ENCODE results near the gene CARMIL3.
A peak's percentile ranks its signal among the peaks of the same experiment; 100 is the strongest.

The CARMIL3 gene

DNA sequence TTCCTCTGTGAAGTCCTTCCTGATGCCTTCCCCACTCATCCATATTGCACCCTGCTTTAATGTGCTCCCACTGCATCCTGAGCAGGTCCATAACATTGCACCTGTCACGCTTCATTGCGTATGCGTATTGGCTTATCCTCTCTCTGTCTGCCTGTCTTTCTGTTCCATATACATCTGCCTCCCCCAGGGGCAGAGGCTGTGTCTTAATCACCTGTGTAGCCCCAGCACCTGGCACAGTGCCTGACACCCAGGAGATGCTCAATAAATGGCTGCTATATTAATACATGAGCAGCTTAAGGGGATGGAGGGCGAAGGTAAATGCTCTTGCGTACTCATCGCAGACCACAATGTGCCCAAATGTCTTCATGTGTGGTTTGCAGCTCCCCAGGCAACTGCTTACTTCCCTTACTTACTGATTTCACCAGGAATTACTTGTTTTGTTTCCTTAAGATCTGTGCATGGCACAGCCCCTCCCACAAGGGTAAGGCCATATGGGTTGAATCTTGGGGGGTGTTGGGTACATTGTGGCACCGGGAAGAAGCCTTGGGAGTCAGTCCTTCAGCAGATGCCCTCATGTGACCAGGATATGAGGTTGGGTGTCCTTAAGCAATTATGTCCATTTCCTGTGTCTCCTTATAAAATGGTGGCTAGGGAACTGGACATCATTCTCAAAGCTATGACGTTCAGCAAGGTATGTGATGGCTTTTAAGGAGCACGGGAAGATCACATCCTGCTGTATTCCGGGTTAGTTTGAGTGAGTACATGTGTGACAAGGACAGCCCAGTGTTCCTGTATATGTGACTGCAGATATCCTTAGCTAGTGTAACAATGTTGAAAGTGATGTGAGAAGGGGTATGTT is 18.7 kb downstream of the CARMIL3 start:
- no peak for DNase-seq (ENCODE audit: low spot score in 2 of 2)
- Mint-ChIP-seq H3K9me3 (no peaks in the 10 kb centered on the region), H3K27ac (ENCODE audit: low read depth) (no peak overlapping the region), H3K36me3 (ENCODE audit: insufficient read depth) (no peaks in the 10 kb centered on the region), H3K4me1 (peaks cover 5% of the 10 kb centered on the region), H3K4me3 (no peak overlapping the region), H3K27me3 (peaks cover 20% of the 10 kb centered on the region)
- ATAC-seq (replicated peaks; ENCODE audit: extremely low read depth, poor library complexity, severe bottlenecking) = no peak

- DNase-seq (ENCODE audit: low spot score in 2 of 2) = no peak
- Mint-ChIP-seq H3K27me3 (peaks cover 20% of the 10 kb centered on the region), H3K36me3 (ENCODE audit: insufficient read depth) (no peaks in the 10 kb centered on the region), H3K27ac (ENCODE audit: low read depth) (no peak within 1 kb of the TSS), H3K9me3 (no peaks in the 10 kb centered on the region), H3K4me1 (peaks cover 5% of the 10 kb centered on the region), H3K4me3 (no peak within 1 kb of the TSS)
- no peak for ATAC-seq (replicated peaks; ENCODE audit: extremely low read depth, poor library complexity, severe bottlenecking)
Measured at GRCh38 chr14:24071144-24071697, 19.4 kb downstream of the CARMIL3 start, which contains the start of gene CPNE6. Gene CPNE6, plus strand, starts transcription at chr14:24071562. Its CDS starts 1,375 bp downstream, at chr14:24072937.

- Mint-ChIP-seq H3K4me1 (peaks cover 5% of the 10 kb centered on the region), H3K4me3 (no peak overlapping the region), H3K36me3 (ENCODE audit: insufficient read depth) (no peaks in the 10 kb centered on the region), H3K27ac (ENCODE audit: low read depth) (no peak overlapping the region), H3K9me3 (no peaks in the 10 kb centered on the region), H3K27me3 (peaks cover 20% of the 10 kb centered on the region)
- ATAC-seq (replicated peaks; ENCODE audit: extremely low read depth, poor library complexity, severe bottlenecking) (no peak), DNase-seq (ENCODE audit: low spot score in 2 of 2) (no peak)
Measured at GRCh38 chr14:24071836-24072430, 20.1 kb downstream of the CARMIL3 start.

DNA sequence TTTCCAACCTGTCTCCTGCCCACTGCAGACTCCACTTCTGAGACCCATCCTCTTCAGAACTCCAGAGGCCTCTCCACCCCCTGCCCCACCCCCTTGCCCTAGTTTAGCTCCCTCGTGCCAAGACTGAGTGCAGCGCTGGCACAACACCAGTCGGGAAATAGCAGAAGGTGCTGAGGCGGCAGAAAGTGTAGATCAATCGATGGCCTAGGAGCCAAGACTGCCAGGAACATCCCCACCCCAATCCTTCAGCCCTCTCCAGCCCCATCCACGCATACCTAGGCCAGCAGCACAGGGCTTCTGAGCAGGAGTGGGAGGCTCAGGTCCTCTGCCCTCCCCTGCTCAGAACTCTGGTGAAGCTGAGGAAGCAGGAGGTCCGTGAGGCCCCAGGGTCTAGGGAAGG is 20.6 kb downstream of the CARMIL3 start:
- H3K4me3 Mint-ChIP-seq = no peak overlapping the region
- DNase-seq (ENCODE audit: low spot score in 2 of 2) (no peak), ATAC-seq (replicated peaks; ENCODE audit: extremely low read depth, poor library complexity, severe bottlenecking) (no peak)
- H3K4me1 Mint-ChIP-seq = peaks cover 5% of the 10 kb centered on the region
- H3K9me3 Mint-ChIP-seq = no peaks in the 10 kb centered on the region
- H3K36me3 Mint-ChIP-seq (ENCODE audit: insufficient read depth) = no peaks in the 10 kb centered on the region
- H3K27me3 Mint-ChIP-seq = peaks cover 20% of the 10 kb centered on the region
- no peak overlapping the region for H3K27ac Mint-ChIP-seq (ENCODE audit: low read depth)

DNA sequence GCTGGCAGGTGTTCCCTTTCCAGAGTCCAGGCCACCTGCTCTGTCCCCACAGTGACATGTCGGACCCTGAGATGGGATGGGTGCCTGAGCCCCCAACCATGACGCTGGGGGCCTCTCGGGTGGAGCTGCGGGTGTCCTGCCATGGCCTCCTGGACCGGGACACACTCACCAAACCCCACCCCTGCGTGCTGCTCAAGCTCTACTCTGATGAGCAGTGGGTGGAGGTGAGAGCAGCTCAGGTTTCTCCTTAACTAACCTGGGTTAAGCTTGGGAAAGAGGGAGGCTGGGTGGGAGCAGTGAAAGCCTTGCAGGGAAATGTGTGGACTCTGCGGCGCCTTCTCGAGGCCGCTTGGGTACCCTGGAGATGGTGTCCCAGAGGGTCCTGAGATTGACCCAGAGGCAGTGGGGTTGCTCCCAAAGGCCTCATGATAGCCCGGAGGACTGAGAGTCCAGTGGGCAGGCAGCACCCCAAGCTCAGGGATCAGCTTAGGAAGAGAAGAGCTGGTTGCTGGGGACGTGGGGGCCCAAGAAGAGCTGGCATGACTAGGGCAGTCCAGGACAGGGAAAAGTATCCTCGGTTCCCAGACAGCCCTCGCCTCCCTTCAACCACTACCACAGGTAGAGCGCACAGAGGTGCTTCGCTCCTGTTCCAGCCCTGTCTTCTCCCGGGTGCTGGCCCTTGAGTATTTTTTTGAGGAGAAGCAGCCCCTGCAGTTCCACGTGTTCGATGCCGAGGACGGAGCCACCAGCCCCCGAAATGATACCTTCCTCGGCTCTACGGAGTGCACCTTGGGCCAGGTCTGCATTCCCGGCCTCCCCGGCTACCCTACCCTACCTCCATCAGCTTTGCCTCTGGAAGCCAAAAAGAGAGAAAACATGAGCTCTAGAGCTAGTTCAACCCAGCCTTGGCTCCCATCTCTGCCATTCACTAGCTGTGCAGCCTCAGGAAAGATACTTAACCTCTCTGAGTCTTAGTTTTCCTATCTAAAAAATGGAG is 21.4 kb downstream of the CARMIL3 start:
- H3K27ac Mint-ChIP-seq (ENCODE audit: low read depth) = no peak overlapping the region
- ATAC-seq (replicated peaks; ENCODE audit: extremely low read depth, poor library complexity, severe bottlenecking) = no peak

DNA sequence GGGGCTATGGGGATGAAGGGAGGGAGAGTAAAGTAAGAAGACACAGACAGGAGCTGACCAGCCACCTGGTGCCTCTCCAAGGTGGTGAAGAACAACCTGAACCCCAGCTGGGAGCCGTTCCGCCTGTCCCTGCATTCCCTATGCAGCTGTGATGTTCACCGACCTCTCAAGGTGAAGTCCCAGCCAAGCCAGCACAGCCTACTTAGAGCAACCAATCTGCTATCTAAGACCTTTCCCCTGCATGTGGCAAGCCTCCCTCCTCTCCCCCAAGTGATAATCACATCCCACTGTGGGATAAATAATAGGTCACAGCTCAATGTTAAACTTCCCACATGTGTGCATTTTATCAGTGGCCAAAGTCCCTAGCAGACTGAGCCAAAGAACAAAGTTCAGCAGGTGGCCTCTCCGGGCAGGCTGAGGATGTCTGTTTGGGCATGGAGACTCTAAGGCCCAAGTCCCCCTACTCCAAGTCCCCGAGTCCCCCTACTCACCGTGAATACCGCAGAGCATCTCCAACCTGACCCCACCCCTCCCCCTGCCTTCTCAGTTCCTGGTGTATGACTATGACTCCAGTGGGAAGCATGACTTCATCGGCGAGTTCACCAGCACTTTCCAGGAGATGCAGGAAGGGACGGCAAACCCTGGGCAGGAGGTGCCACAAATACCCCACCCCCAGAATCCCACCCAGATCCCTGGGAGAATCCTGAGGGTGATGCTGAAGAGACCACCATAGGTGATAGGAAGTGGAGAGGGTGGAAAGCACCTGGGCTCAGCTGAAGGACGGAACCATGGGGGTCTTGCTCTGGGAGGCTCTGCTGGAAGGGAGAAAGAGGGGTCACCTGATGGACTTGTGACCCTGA is 23.0 kb downstream of the CARMIL3 start:
- H3K9me3 Mint-ChIP-seq = no peaks in the 10 kb centered on the region
- DNase-seq (ENCODE audit: low spot score in 2 of 2) (no peak), ATAC-seq (replicated peaks; ENCODE audit: extremely low read depth, poor library complexity, severe bottlenecking) (no peak)
- peaks cover 12% of the 10 kb centered on the region for H3K27me3 Mint-ChIP-seq
- H3K4me1 Mint-ChIP-seq = peaks cover 8% of the 10 kb centered on the region
- H3K27ac Mint-ChIP-seq (ENCODE audit: low read depth) = no peak overlapping the region
- no peak overlapping the region for H3K4me3 Mint-ChIP-seq
- H3K36me3 Mint-ChIP-seq (ENCODE audit: insufficient read depth) = peaks cover 1% of the 10 kb centered on the region

More for the DNA sequence above, 21.4 kb downstream of the CARMIL3 start:
- no peaks in the 10 kb centered on the region for H3K9me3 Mint-ChIP-seq
- peaks cover 20% of the 10 kb centered on the region for H3K27me3 Mint-ChIP-seq
- H3K4me1 Mint-ChIP-seq = peaks cover 5% of the 10 kb centered on the region
- H3K4me3 Mint-ChIP-seq = no peak overlapping the region
- peaks cover 1% of the 10 kb centered on the region for H3K36me3 Mint-ChIP-seq (ENCODE audit: insufficient read depth)
- no peak for DNase-seq (ENCODE audit: low spot score in 2 of 2)

- H3K36me3 Mint-ChIP-seq (ENCODE audit: insufficient read depth) = peaks cover 1% of the 10 kb centered on the region
- H3K4me1 Mint-ChIP-seq = peaks cover 16% of the 10 kb centered on the region
- H3K4me3 Mint-ChIP-seq = no peak overlapping the region
Measured at GRCh38 chr14:24075485-24076301, 23.9 kb downstream of the CARMIL3 start.

GRCh38 chr14:24076302-24076601 is 24.4 kb downstream of the CARMIL3 start:
- Mint-ChIP-seq H3K27me3 (peaks cover 2% of the 10 kb centered on the region), H3K9me3 (no peaks in the 10 kb centered on the region), H3K4me1 (peaks cover 14% of the 10 kb centered on the region), H3K36me3 (ENCODE audit: insufficient read depth) (peaks cover 1% of the 10 kb centered on the region), H3K4me3 (no peak overlapping the region), H3K27ac (ENCODE audit: low read depth) (no peak overlapping the region)
- ATAC-seq (replicated peaks; ENCODE audit: extremely low read depth, poor library complexity, severe bottlenecking) = no peak
- no peak for DNase-seq (ENCODE audit: low spot score in 2 of 2)

More at GRCh38 chr14:24075485-24076301, 23.9 kb downstream of the CARMIL3 start:
- no peak for DNase-seq (ENCODE audit: low spot score in 2 of 2)
- no peak overlapping the region for H3K27ac Mint-ChIP-seq (ENCODE audit: low read depth)
- no peak for ATAC-seq (replicated peaks; ENCODE audit: extremely low read depth, poor library complexity, severe bottlenecking)
- H3K27me3 Mint-ChIP-seq = peaks cover 7% of the 10 kb centered on the region
- no peaks in the 10 kb centered on the region for H3K9me3 Mint-ChIP-seq

DNA sequence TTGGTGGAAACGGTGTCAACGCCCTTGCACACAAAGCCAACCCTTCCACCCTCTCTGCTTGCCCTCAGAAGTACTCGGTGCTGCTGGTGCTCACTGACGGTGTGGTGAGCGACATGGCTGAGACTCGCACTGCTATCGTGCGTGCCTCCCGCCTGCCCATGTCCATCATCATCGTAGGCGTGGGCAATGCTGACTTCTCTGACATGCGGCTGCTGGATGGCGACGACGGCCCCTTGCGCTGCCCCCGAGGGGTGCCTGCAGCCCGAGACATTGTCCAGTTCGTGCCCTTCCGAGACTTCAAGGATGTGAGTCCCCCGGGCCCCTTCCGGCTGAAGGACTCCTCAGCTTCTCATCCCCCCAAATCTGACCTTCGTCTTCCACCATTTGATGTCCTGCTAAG is 25.3 kb downstream of the CARMIL3 start:
- Mint-ChIP-seq H3K27ac (ENCODE audit: low read depth) (no peak overlapping the region), H3K4me3 (no peak overlapping the region), H3K27me3 (no peaks in the 10 kb centered on the region), H3K36me3 (ENCODE audit: insufficient read depth) (peaks cover 4% of the 10 kb centered on the region), H3K9me3 (no peaks in the 10 kb centered on the region), H3K4me1 (peaks cover 18% of the 10 kb centered on the region)
- ATAC-seq (replicated peaks; ENCODE audit: extremely low read depth, poor library complexity, severe bottlenecking) (no peak), DNase-seq (ENCODE audit: low spot score in 2 of 2) (no peak)

DNA sequence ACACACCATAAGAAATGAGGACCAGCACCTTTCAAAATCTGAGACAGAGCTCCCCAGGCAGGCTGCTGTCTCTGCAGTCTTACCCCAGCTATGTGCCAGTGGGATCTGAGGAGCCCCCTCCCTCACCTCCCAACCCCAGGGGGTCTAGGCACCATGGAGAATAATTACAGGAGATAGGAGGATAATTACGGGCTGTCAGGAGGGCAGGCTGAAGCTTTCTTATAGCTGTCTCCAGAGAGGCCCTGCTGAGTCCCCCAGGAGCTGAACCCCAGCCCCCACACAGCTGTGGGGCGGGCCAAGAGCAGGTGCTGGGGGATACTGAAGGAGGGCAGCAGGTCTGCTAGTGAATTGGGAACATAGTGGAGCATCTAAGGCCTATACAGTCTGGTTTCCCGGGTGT is 26.3 kb downstream of the CARMIL3 start:
- Mint-ChIP-seq H3K27me3 (no peaks in the 10 kb centered on the region), H3K9me3 (no peaks in the 10 kb centered on the region), H3K27ac (ENCODE audit: low read depth) (no peak overlapping the region), H3K4me1 (peaks cover 23% of the 10 kb centered on the region), H3K36me3 (ENCODE audit: insufficient read depth) (peaks cover 7% of the 10 kb centered on the region), H3K4me3 (no peak overlapping the region)
- DNase-seq (ENCODE audit: low spot score in 2 of 2) (no peak), ATAC-seq (replicated peaks; ENCODE audit: extremely low read depth, poor library complexity, severe bottlenecking) (no peak)

GRCh38 chr14:24079491-24080141 is 27.8 kb downstream of the CARMIL3 start:
- H3K27ac Mint-ChIP-seq (ENCODE audit: low read depth) = no peak overlapping the region
- H3K36me3 Mint-ChIP-seq (ENCODE audit: insufficient read depth) = peaks cover 7% of the 10 kb centered on the region
- H3K4me3 Mint-ChIP-seq = peak overlapping the region; percentile 45
- DNase-seq (ENCODE audit: low spot score in 2 of 2) = no peak
- no peaks in the 10 kb centered on the region for H3K9me3 Mint-ChIP-seq
- peaks cover 23% of the 10 kb centered on the region for H3K4me1 Mint-ChIP-seq
- no peaks in the 10 kb centered on the region for H3K27me3 Mint-ChIP-seq
- no peak for ATAC-seq (replicated peaks; ENCODE audit: extremely low read depth, poor library complexity, severe bottlenecking)

All from central memory CD8-positive, alpha-beta T cell (primary cell).